H7 (cell line): ENCODE results near the gene CATSPER4. TPM values are rescaled to one million over a fixed set of nuclear protein-coding genes. Genes with fewer than 3 reads are reported as not detected.
A peak's percentile ranks its signal among the peaks of the same experiment; 100 is the strongest.

Experiments
- DNase-seq: peaks from one replicate; pipeline ENCODE4 v3.0.0; 2012
- H3K27me3 ChIP-seq: 2 replicates; pipeline ENCODE4 v1.6.0; 2011; ENCODE audit warnings: mild to moderate bottlenecking, low read length; ENCODE audit not compliant: control insufficient read depth, insufficient read depth
- H3K36me3 ChIP-seq: replicated peaks from 2 replicates; pipeline ENCODE4 v1.5.1; 2011; ENCODE audit warnings: low read length; ENCODE audit not compliant: control insufficient read depth, insufficient read depth
- H3K4me3 ChIP-seq: 2 replicates; pipeline ENCODE4 v1.5.1; 2011; ENCODE audit warnings: low read depth, mild to moderate bottlenecking, control low read depth, low read length, moderate library complexity; ENCODE audit not compliant: insufficient read depth
- total RNA-seq: library from RNA; depleted of rRNA; stranded (reverse); fragments of >200 nt; shearing (Covaris generic); gene quantifications from 2 replicates; pipeline ENCODE4 v1.2.3, GENCODE V29; 2014

CATSPER4 gene
- total RNA-seq, 1 experiment from 2014 or later: 0.10 TPM

- H3K27me3 ChIP-seq: peaks cover 64% of the 10 kb centered on the region
- no peaks in the 10 kb centered on the region for H3K36me3 ChIP-seq
- peak overlapping the region; percentile 48 for H3K4me3 ChIP-seq
- DNase-seq: peak; percentile 76
These were observed 29.6 kb upstream of the CATSPER4 start for GRCh38 chr1:26160527-26161414.

DNA sequence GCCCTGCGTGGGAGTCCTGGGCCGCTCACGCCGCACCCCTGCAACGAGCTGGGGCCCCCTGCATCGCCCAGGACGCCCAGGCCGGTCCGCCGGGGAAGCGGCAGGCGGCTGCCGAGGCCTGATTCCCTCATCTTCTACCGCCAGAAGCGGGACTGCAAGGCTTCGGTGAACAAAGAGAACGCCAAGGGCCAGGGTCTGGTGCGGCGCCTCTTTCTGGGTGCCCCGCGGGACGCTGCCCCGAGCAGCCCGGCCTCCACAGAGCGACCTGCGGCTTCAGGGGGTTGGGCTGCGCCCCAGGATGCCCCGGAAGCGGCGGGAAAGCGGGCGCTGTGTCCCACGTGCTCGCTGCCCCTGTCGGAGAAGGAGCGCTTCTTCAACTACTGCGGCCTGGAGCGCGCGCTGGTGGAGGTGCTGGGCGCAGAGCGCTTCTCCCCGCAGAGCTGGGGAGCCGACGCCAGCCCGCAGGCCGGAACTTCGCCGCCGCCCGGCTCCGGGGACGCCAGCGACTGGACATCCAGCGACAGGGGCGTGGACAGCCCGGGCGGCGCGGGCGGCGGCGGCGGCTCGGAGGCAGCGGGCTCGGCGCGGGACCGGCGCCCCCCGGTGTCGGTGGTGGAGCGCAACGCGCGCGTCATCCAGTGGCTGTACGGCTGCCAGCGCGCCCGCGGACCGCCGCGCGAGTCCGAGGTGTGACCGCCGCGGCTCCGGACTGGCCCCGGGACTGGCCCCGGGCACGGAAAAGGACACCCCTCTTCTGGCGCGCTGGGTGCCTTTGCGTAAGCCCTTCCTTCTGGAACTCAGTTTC lies 28.8 kb upstream of the CATSPER4 start:
- H3K4me3 ChIP-seq: peak overlapping the region; percentile 48
- no peaks in the 10 kb centered on the region for H3K36me3 ChIP-seq
- H3K27me3 ChIP-seq: peaks cover 56% of the 10 kb centered on the region
- peak; percentile 87 for DNase-seq

DNA sequence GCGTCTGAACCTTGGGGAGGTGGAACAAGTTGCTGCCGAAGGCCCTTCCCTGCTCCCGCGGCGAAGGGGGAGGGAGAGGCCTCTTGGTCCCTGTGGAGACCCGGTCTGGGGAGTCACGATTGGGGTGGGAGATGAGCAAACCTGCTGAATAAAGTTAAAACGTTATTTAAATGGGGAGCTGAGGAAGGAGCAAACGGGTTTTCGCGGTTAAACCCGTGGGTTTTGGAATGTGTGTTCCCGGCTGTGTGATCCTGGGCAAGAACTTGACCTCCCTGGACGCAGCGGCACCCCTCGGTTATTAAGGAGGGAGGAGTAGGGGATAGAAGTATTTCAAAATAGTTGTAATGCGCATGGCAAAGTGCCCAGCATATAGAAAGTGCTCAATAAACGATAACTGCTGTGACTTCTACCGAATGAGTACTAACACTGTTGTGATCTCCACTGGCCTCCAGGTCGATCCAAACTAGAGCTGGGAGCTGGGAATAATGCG lies 28.1 kb upstream of the CATSPER4 start:
- DNase-seq: peak; percentile 58
- Histone ChIP-seq H3K4me3 (peak overlapping the region; percentile 48), H3K36me3 (no peaks in the 10 kb centered on the region), H3K27me3 (peaks cover 55% of the 10 kb centered on the region)

GRCh38 chr1:26163684-26164035 lies 26.7 kb upstream of the CATSPER4 start:
- peaks cover 55% of the 10 kb centered on the region for H3K27me3 ChIP-seq
- H3K4me3 ChIP-seq: peak overlapping the region; percentile 35
- no peak for DNase-seq
- H3K36me3 ChIP-seq: no peaks in the 10 kb centered on the region

- H3K4me3 ChIP-seq: peak overlapping the region; percentile 35
- H3K27me3 ChIP-seq: peaks cover 54% of the 10 kb centered on the region
- no peaks in the 10 kb centered on the region for H3K36me3 ChIP-seq
- peak; percentile 93 for DNase-seq
These were observed 26.2 kb upstream of the CATSPER4 start for GRCh38 chr1:26164036-26164860.

DNA sequence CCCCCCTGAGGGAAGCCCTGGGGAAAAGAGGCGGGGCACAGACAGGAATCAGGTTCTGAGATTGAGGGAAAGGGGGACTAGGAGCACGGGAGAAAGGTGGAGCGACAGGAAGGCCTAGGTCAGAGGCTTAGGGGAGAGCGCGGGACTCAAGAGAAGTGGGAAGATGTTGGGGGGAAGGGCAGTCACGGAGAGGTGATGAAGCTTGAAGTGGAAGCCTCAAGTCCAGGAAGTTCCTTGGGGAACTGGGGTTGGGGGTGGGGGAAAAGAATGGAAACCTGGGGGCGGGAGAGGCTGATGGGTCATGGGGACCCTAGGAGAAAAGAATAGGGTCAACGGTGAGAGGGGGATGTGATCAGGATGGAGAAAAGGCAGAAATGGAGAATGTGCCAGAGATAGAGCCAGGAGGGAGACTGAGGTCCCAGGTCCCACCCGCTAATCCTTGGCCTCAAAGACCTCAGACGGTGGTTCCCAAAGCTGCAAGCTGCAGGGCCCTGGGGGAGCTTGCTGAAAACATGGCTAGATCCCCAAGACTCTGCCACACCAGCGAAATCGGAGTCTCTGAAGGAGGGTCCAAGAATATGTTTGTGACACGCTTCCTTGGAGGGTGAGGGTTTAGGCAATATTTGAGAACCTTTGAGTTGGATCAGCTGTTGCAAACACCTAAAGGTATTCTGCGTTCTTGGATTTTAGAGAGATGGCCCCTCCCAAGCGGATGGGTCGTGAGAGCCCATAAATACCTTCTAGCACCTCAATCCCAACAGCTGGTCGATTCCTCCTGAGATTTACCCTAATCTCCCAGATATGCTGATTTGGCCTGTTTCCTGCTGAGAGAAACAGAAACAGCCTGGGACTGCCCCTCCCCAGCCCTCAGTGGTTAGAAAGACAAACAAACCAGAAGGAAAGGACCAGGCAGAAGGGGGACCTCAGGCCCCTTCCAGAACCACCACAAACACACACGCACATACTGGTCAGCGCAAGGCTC lies 25.2 kb upstream of the CATSPER4 start:
- H3K27me3 ChIP-seq: peaks cover 49% of the 10 kb centered on the region
- peak; percentile 59 for DNase-seq
- H3K36me3 ChIP-seq: no peaks in the 10 kb centered on the region
- peak overlapping the region; percentile 35 for H3K4me3 ChIP-seq

- peaks cover 32% of the 10 kb centered on the region for H3K27me3 ChIP-seq
- no peak overlapping the region for H3K4me3 ChIP-seq
- no peak for DNase-seq
- peaks cover 4% of the 10 kb centered on the region for H3K36me3 ChIP-seq
These were observed 23.6 kb upstream of the CATSPER4 start for GRCh38 chr1:26166719-26167281.

GRCh38 chr1:26168410-26169197 lies 21.8 kb upstream of the CATSPER4 start, which contains the start of gene C1orf232:
TSS of gene C1orf232 (minus strand) at chr1:26168963. CDS start at chr1:26168499, 464 bp downstream.
- DNase-seq: peak; percentile 43
- Histone ChIP-seq H3K4me3 (peak within 1 kb of the TSS; percentile 97), H3K27me3 (peaks cover 16% of the 10 kb centered on the region), H3K36me3 (peaks cover 4% of the 10 kb centered on the region)

DNA sequence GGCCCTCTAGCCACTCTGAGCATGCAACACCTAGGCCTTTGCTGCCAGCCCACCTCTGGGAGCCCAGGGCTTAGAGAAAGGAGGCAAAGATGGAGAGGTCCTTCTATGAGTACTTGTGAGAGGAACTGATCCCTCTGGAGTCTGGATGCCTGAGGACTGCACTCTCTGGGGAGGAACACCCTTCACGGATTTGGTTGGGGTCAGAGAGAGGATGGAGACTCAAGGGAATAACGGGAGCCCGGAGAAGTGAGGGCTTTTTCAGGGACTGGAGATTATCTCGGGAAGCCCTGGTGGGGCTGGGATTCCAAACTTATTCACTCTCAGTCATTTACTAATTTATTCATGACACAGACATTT lies 21.2 kb upstream of the CATSPER4 start:
- peaks cover 11% of the 10 kb centered on the region for H3K27me3 ChIP-seq
- peaks cover 4% of the 10 kb centered on the region for H3K36me3 ChIP-seq
- no peak for DNase-seq
- H3K4me3 ChIP-seq: no peak overlapping the region

DNA sequence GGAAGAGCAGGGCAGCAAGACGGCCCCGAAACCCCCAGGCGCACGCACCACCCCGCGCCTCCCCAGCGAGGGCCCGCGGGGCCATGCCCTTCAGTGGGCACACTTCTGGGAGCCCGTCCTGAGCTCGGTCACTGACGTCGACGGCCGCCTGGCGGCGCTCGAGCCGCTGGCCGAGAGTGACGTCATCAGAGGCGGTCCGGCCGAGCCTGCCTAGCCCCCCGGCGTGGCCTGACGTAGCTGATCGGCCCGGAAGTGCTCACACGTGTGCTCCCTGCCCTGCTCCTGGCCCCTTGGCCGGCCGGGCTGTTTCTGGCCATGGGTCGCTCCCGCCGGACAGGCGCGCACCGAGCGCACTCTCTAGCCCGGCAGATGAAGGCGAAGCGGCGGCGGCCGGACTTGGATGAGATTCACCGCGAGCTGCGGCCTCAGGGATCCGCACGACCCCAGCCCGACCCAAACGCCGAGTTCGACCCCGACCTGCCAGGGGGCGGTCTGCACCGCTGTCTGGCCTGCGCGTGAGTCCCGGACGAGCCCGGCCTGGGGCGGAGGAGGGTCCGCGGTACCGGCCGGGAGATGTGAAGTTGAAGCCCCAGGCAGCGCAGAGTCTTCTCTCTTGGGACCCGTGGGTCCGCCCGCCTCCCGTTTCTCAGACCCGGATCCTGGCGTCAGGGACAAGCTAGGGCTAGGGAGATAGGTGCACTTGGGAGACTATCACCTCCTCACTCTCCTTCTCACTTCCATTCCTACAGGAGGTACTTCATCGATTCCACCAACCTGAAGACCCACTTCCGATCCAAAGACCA lies 20.5 kb upstream of the CATSPER4 start, which contains the start of gene ZNF593:
Gene ZNF593, plus strand, starts transcription at position 240 of the 803 bp plus-strand sequence. Its CDS starts 76 bp downstream, at position 316.
- H3K27me3 ChIP-seq: peaks cover 11% of the 10 kb centered on the region
- DNase-seq: peak; percentile 99
- H3K4me3 ChIP-seq: peak within 1 kb of the TSS; percentile 97
- peaks cover 4% of the 10 kb centered on the region for H3K36me3 ChIP-seq

DNA sequence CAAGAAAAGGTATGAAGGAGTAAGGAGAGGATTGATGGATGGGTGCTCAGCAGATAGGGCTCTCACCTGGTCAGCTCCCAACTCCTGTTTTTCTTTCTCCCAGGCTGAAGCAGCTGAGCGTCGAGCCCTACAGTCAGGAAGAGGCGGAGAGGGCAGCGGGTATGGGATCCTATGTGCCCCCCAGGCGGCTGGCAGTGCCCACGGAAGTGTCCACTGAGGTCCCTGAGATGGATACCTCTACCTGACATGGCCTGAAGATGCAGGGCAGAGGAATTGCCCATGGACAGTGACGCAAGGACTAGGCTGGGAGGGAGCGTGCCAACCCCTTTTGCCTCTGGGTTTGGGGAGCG lies 20.0 kb upstream of the CATSPER4 start:
- DNase-seq: no peak
- Histone ChIP-seq H3K36me3 (peaks cover 4% of the 10 kb centered on the region), H3K27me3 (peaks cover 7% of the 10 kb centered on the region; the same call in 1 of the 2 replicates), H3K4me3 (peak overlapping the region; percentile 97)
